Activated T-cell treated with anti-CD3 and anti-CD28 coated beads, Interleukin-2, amount 50 U/mL, for 72 hours (primary cell): ENCODE results near the gene DDR1. TPM values are rescaled to one million over a fixed set of nuclear protein-coding genes. Genes with fewer than 3 reads are reported as not detected.
"Not testable (repeated sequence)": the region's sequence is repeated elsewhere in the genome, so short reads cannot be mapped to it uniquely, and the experiment has no call there.

Experiments
- ATAC-seq, 2 donors: fragments of 150-1000 bp; cut with Tn5 transposase; replicated peaks in 1 of 2; 2 replicates each; pipeline ENCODE4 v1.10.0; 2021; ENCODE audit warnings: moderate library complexity in 2 of 2, mild to moderate bottlenecking in 1 of 2
- DNase-seq, 2 donors: peaks; one replicate each; pipeline ENCODE4 v3.0.0; 2021 to 2022; ENCODE audit warnings: mixed read lengths in 1 of 2
- H3K27ac Mint-ChIP-seq: one replicate; pipeline ENCODE4 v1.8.0; 2022; ENCODE audit warnings: mild to moderate bottlenecking, moderate library complexity, mixed read lengths
- H3K27me3 Mint-ChIP-seq: one replicate; pipeline ENCODE4 v1.8.0; 2022; ENCODE audit warnings: low read depth, mixed read lengths
- H3K36me3 Mint-ChIP-seq, 2 donors: one replicate each; pipeline ENCODE4 v1.8.0; 2022; ENCODE audit warnings: mixed read lengths in 2 of 2, mild to moderate bottlenecking in 1 of 2; ENCODE audit not compliant: insufficient read depth in 2 of 2
- H3K4me1 Mint-ChIP-seq: one replicate; pipeline ENCODE4 v1.8.0; 2022; ENCODE audit warnings: low read depth, mixed read lengths
- H3K4me3 Mint-ChIP-seq, 2 donors: one replicate each; pipeline ENCODE4 v1.8.0; 2022; ENCODE audit warnings: mild to moderate bottlenecking in 2 of 2, mixed read lengths in 2 of 2, moderate library complexity in 2 of 2
- H3K9me3 Mint-ChIP-seq, 2 donors: one replicate each; pipeline ENCODE4 v1.8.0; 2022; ENCODE audit warnings: mixed read lengths in 2 of 2
- total RNA-seq, 2 donors: library from RNA; stranded (reverse); gene quantifications; one replicate each; pipeline ENCODE4 v1.2.3, GENCODE V29; 2022

The DDR1 gene
- total RNA-seq, 2 donors from 2014 or later: 9.4 to 11.6 TPM

GRCh38 chr6:30896541-30896940 is 12.2 kb downstream of the DDR1 start:
- Mint-ChIP-seq H3K4me3 (no peak overlapping the region), H3K27me3 (no peaks in the 10 kb centered on the region), H3K9me3 (no peaks in the 10 kb centered on the region), H3K27ac (no peak overlapping the region), H3K4me1 (peaks cover 5% of the 10 kb centered on the region), H3K36me3 (peaks cover 0 to 2% of the 10 kb centered on the region in 2 donors)
- DNase-seq: no peak
- no peak for ATAC-seq

- ATAC-seq (no peak), DNase-seq (no peak)
- Mint-ChIP-seq H3K36me3 (peaks cover 0 to 2% of the 10 kb centered on the region in 2 donors), H3K4me1 (peaks cover 5% of the 10 kb centered on the region), H3K4me3 (no peak overlapping the region), H3K9me3 (no peaks in the 10 kb centered on the region), H3K27ac (no peak overlapping the region), H3K27me3 (no peaks in the 10 kb centered on the region)
These were observed 13.6 kb downstream of the DDR1 start for GRCh38 chr6:30897882-30898281.

GRCh38 chr6:30898750-30899360 is 14.5 kb downstream of the DDR1 start:
- Mint-ChIP-seq H3K9me3 (no peaks in the 10 kb centered on the region), H3K4me1 (peaks cover 5% of the 10 kb centered on the region), H3K27ac (no peak overlapping the region), H3K4me3 (no peak overlapping the region), H3K36me3 (peaks cover 0 to 2% of the 10 kb centered on the region in 2 donors), H3K27me3 (no peaks in the 10 kb centered on the region)
- ATAC-seq (no peak), DNase-seq (no peak)

GRCh38 chr6:30900863-30901417 is 16.6 kb downstream of the DDR1 start:
- Mint-ChIP-seq H3K9me3 (no peaks in the 10 kb centered on the region), H3K4me3 (no peak overlapping the region), H3K4me1 (peaks cover 5% of the 10 kb centered on the region), H3K36me3 (no peaks in the 10 kb centered on the region), H3K27me3 (no peaks in the 10 kb centered on the region), H3K27ac (no peak overlapping the region)
- no peak for ATAC-seq
- no peak for DNase-seq

GRCh38 chr6:30901436-30901835 is 17.1 kb downstream of the DDR1 start:
- Mint-ChIP-seq H3K27me3 (no peaks in the 10 kb centered on the region), H3K36me3 (no peaks in the 10 kb centered on the region), H3K27ac (no peak overlapping the region), H3K4me1 (peaks cover 5% of the 10 kb centered on the region), H3K4me3 (no peak overlapping the region), H3K9me3 (no peaks in the 10 kb centered on the region)
- DNase-seq (no peak), ATAC-seq (no peak)

- H3K27me3 Mint-ChIP-seq, H3K4me3 Mint-ChIP-seq, H3K36me3 Mint-ChIP-seq, ATAC-seq, DNase-seq, H3K9me3 Mint-ChIP-seq, H3K27ac Mint-ChIP-seq, H3K4me1 Mint-ChIP-seq: not testable (repeated sequence)
These were observed 17.9 kb downstream of the DDR1 start for GRCh38 chr6:30902196-30902595.

GRCh38 chr6:30902709-30903108 is 18.4 kb downstream of the DDR1 start:
- no peaks in the 10 kb centered on the region for H3K9me3 Mint-ChIP-seq
- DNase-seq (no peak), ATAC-seq (no peak)
- no peak overlapping the region for H3K27ac Mint-ChIP-seq
- no peak overlapping the region for H3K4me3 Mint-ChIP-seq
- no peaks in the 10 kb centered on the region for H3K27me3 Mint-ChIP-seq
- H3K4me1 Mint-ChIP-seq: peaks cover 10% of the 10 kb centered on the region
- H3K36me3 Mint-ChIP-seq: no peaks in the 10 kb centered on the region

- Mint-ChIP-seq H3K27ac (no peak overlapping the region), H3K4me3 (no peak overlapping the region), H3K36me3 (no peaks in the 10 kb centered on the region), H3K4me1 (peaks cover 11% of the 10 kb centered on the region), H3K27me3 (no peaks in the 10 kb centered on the region), H3K9me3 (no peaks in the 10 kb centered on the region)
- ATAC-seq: no peak
- no peak for DNase-seq
These were observed 18.9 kb downstream of the DDR1 start for GRCh38 chr6:30903236-30903635.

- H3K27ac Mint-ChIP-seq, H3K9me3 Mint-ChIP-seq, H3K27me3 Mint-ChIP-seq, H3K36me3 Mint-ChIP-seq, ATAC-seq, DNase-seq: not testable (repeated sequence)
- Mint-ChIP-seq H3K4me3 (peak overlapping the region; percentile 94 to 96), H3K4me1 (peaks cover 26% of the 10 kb centered on the region)
These were observed 23.0 kb downstream of the DDR1 start for GRCh38 chr6:30907290-30907757.

GRCh38 chr6:30907758-30908591 is 23.7 kb downstream of the DDR1 start, which contains the start of gene GTF2H4:
TSS of gene GTF2H4 (plus strand) at chr6:30908207.
- H3K4me1 Mint-ChIP-seq: peaks cover 32% of the 10 kb centered on the region
- DNase-seq (peak; percentile 94 to 96), ATAC-seq (peak; percentile 98 to 99)
- peaks cover 0 to 6% of the 10 kb centered on the region in 2 donors for H3K36me3 Mint-ChIP-seq
- peak within 1 kb of the TSS; percentile 94 to 96 for H3K4me3 Mint-ChIP-seq
- H3K9me3 Mint-ChIP-seq: no peaks in the 10 kb centered on the region
- peak within 1 kb of the TSS; percentile 88 for H3K27ac Mint-ChIP-seq
- no peaks in the 10 kb centered on the region for H3K27me3 Mint-ChIP-seq

GRCh38 chr6:30908700-30909099 is 24.4 kb downstream of the DDR1 start:
- DNase-seq (no peak), ATAC-seq (no peak)
- Mint-ChIP-seq H3K27ac (peak overlapping the region; percentile 88), H3K36me3 (peaks cover 0 to 11% of the 10 kb centered on the region in 2 donors), H3K27me3 (no peaks in the 10 kb centered on the region), H3K9me3 (no peaks in the 10 kb centered on the region), H3K4me3 (peak overlapping the region; percentile 94 to 96), H3K4me1 (peaks cover 39% of the 10 kb centered on the region)

GRCh38 chr6:30910473-30910872 is 26.2 kb downstream of the DDR1 start:
- Mint-ChIP-seq H3K4me1 (peaks cover 50% of the 10 kb centered on the region), H3K36me3 (peaks cover 0 to 11% of the 10 kb centered on the region in 2 donors)
- not testable (repeated sequence) for H3K27ac Mint-ChIP-seq

More at GRCh38 chr6:30910473-30910872, 26.2 kb downstream of the DDR1 start:
- not testable (repeated sequence) for H3K4me3 Mint-ChIP-seq, H3K27me3 Mint-ChIP-seq, ATAC-seq, H3K9me3 Mint-ChIP-seq, DNase-seq
